K562 (cell line): Measurements from ENCODE around the gene KCNS1. TPM values are rescaled to one million over a fixed set of nuclear protein-coding genes. Genes with fewer than 3 reads are reported as not detected.

ENCODE experiments used
- ATAC-seq: fragments of 200-7000 bp; cut with Tn5 transposase; 3 replicates; pipeline ENCODE4 v1.9.1; 2020; ENCODE audit warnings: moderate library complexity
- BruUV-seq: library from RNA; stranded (reverse); fragments of 400-500 nt; replicated peaks from 2 replicates; lab custom pipeline; 2021; lab: Mats Ljungman, UMichigan
- CTCF ChIA-PET: fragments of 300-600 bp; formaldehyde crosslinking; extraction: SDS; loops from one replicate; lab custom pipeline; 2021; ENCODE audit warnings: low intra/inter-chr PET ratio; lab: Yijun Ruan, JAX
- POLR2A ChIA-PET: fragments of 300-600, 350-650 bp; sonication (Branson Sonifier 250); formaldehyde crosslinking; extraction: SDS; loops from one replicate; lab custom pipeline; 2021; ENCODE audit warnings: antibody characterized with exemption, inconsistent platforms; lab: Yijun Ruan, JAX
- DNase-seq, 4 experiments: peaks; one replicate each; pipeline versions ENCODE4 v3.0.0 to v3.0.0-alpha.2; 2011 to 2018; ENCODE audit warnings: low spot score in 3 of 4, mixed read lengths in 3 of 4; ENCODE audit errors: extremely low read depth in 1 of 4
- FAIRE-seq: peaks from 2 replicates; lab custom pipeline; 2011; peaks lifted over from hg19 to GRCh38; lab: Jason Lieb, UNC
- H2AFZ ChIP-seq: 2 replicates; pipeline ENCODE4 v1.6.0; 2011; ENCODE audit warnings: low read depth, low read length, control low read depth, inconsistent platforms
- H3K27ac ChIP-seq: fragments of 200-600 bp; 3 replicates; pipeline ENCODE4 v1.8.0; 2011; ENCODE audit warnings: low read depth, mild to moderate bottlenecking, control low read depth, inconsistent platforms, low read length, moderate library complexity, mixed read lengths; ENCODE audit errors: extremely low read depth
- H3K27me3 ChIP-seq, 2 experiments: fragments of 300-600 bp in 1 of 2; 2 replicates in 1 of 2; 3 replicates in 1 of 2; pipeline versions ENCODE4 v1.6.0 to v1.8.0; 2011; ENCODE audit warnings: inconsistent platforms in 2 of 2, low read length in 2 of 2, mild to moderate bottlenecking in 1 of 2, mixed read lengths in 1 of 2, moderate library complexity in 1 of 2; ENCODE audit not compliant: control insufficient read depth in 2 of 2, insufficient read depth in 2 of 2
- H3K36me3 ChIP-seq: fragments of 300-600 bp; 3 replicates; pipeline ENCODE4 v1.8.0; 2011; ENCODE audit warnings: mild to moderate bottlenecking, low read length, inconsistent platforms; ENCODE audit not compliant: control insufficient read depth, insufficient read depth
- H3K4me1 ChIP-seq, 2 experiments: fragments of 200-600 bp in 1 of 2; replicated peaks in 1 of 2; 2 replicates in 1 of 2; 3 replicates in 1 of 2; pipeline versions ENCODE4 v1.5.1 to v1.8.0; 2011; ENCODE audit warnings: inconsistent platforms in 2 of 2, low read length in 2 of 2, mild to moderate bottlenecking in 1 of 2, mixed read lengths in 1 of 2, moderate library complexity in 1 of 2; ENCODE audit not compliant: control insufficient read depth in 2 of 2, insufficient read depth in 2 of 2
- H3K4me2 ChIP-seq: 2 replicates; pipeline ENCODE4 v1.6.1; 2011; ENCODE audit warnings: low read length, control low read depth, inconsistent platforms, mixed read lengths; ENCODE audit not compliant: insufficient read depth
- H3K4me3 ChIP-seq: fragments of 200-600 bp; sonication (generic), shearing (Covaris generic); 2 replicates; pipeline ENCODE4 v1.5.1; 2016; ENCODE audit warnings: control low read depth, inconsistent platforms
- H3K79me2 ChIP-seq: fragments of 200-600 bp; 3 replicates; pipeline ENCODE4 v1.8.0; 2011; ENCODE audit warnings: low read length, inconsistent platforms; ENCODE audit not compliant: control insufficient read depth, insufficient read depth
- H3K9ac ChIP-seq, 2 experiments: 2 replicates each; pipeline versions ENCODE4 v1.6.0 to v1.6.1; 2011; ENCODE audit warnings: low read depth in 2 of 2, low read length in 2 of 2, control low read depth in 1 of 2, inconsistent platforms in 1 of 2, mild to moderate bottlenecking in 1 of 2, mixed read lengths in 1 of 2; ENCODE audit not compliant: insufficient read depth in 1 of 2
- H3K9me1 ChIP-seq: one replicate; pipeline ENCODE4 v1.6.0; 2011; ENCODE audit warnings: inconsistent platforms, mild to moderate bottlenecking, low read length, moderate library complexity; ENCODE audit not compliant: control insufficient read depth, insufficient read depth
- H3K9me3 ChIP-seq: replicated peaks from 2 replicates; pipeline ENCODE4 v1.5.1; 2011; ENCODE audit warnings: low read depth, low read length, inconsistent platforms; ENCODE audit not compliant: control insufficient read depth, insufficient read depth
- H4K20me1 ChIP-seq: replicated peaks from 2 replicates; pipeline ENCODE4 v1.6.1; 2011; ENCODE audit warnings: low read length, inconsistent platforms, mixed read lengths; ENCODE audit not compliant: control insufficient read depth, insufficient read depth
- ASH1L ChIP-seq: fragments of 450-650 bp; IDR thresholded peaks from 2 replicates; pipeline ENCODE4 v1.6.1; 2018; ENCODE audit warnings: borderline replicate concordance, mild to moderate bottlenecking, low read depth; ENCODE audit not compliant: partially characterized antibody
- BMI1 ChIP-seq: fragments of 150-350 bp; IDR thresholded peaks from 2 replicates; pipeline ENCODE4 v1.6.1; 2014; ENCODE audit warnings: low read length
- MCM3 ChIP-seq: fragments of 450-650 bp; IDR thresholded peaks from 2 replicates; pipeline ENCODE4 v1.6.1; 2016
- PYGO2 ChIP-seq: fragments of 450-650 bp; IDR thresholded peaks from 2 replicates; pipeline ENCODE4 v1.6.1; 2016; ENCODE audit warnings: mild to moderate bottlenecking, missing genetic modification characterization, moderate library complexity, missing compliant biosample characterization
- SETDB1 ChIP-seq: IDR thresholded peaks from one replicate; pipeline ENCODE4 v1.6.1; 2012; ENCODE audit warnings: low read length, control low read depth, inconsistent platforms
- WGBS: fragments of 100-300 bp; shearing (Covaris generic); methylation state at CpG from one replicate; pipeline ENCODE4 v1.1.6; 2016; ENCODE audit warnings: low coverage, mixed read lengths; ENCODE audit not compliant: insufficient coverage; ENCODE audit errors: missing lambda C conversion rate; 5-methylcytosine and 5-hydroxymethylcytosine counted together
- in situ Hi-C: fragments of 300-500 bp; cut with MboI; formaldehyde crosslinking; loops from 4 replicates; pipeline ENCODE4 v1.15.0; 2018; ENCODE audit warnings: inconsistent platforms, mixed read lengths
- intact Hi-C: fragments of 100-400 bp; cut with micrococcal nuclease; formaldehyde crosslinking; loops from 2 replicates; pipeline ENCODE4 v1.14.2; 2022
- polyA plus RNA-seq, 8 experiments: library from polyadenylated mRNA; depleted of rRNA in 4 of 8; stranded (reverse) in 5 of 8; unstranded in 3 of 8; fragments of >200 nt; fragmentation: Nextera tagmentation in 2 of 8; fragmentation: Illumina TruSeq in 1 of 8; extraction: Ambion mirVana in 2 of 8; extraction: Trizol in 1 of 8; gene quantifications; 2 replicates each; pipeline versions ENCODE4 v1.2.1 to v1.2.3, GENCODE V29; 2011 to 2014; ENCODE audit warnings: inconsistent platforms in 1 of 8, missing spikeins in 1 of 8
- total RNA-seq, 7 experiments: library from RNA; depleted of rRNA in 6 of 7; stranded (reverse); fragments of >200 nt in 6 of 7; fragmentation: Illumina TruSeq in 2 of 7; extraction: Trizol in 2 of 7; gene quantifications; 2 replicates each; pipeline versions ENCODE4 v1.2.1 to v1.2.3, GENCODE V29; 2011 to 2021; ENCODE audit warnings: low replicate concordance in 1 of 7
- TF ChIP-seq, protein P1 (sequence below): fragments of 250-450 bp; sonication (Bioruptor Pico); IDR thresholded peaks from 2 replicates; pipeline ENCODE4 v1.6.1; 2021; ENCODE audit warnings: mild to moderate bottlenecking
- TF ChIP-seq, protein P2 (sequence below): sonication (generic); formaldehyde crosslinking; IDR thresholded peaks from 2 replicates; pipeline ENCODE4 v1.8.1; 2023; ENCODE audit warnings: mild to moderate bottlenecking, missing genetic modification reagents

The KCNS1 gene
- total and polyA plus RNA-seq, 9 of the 15 experiments (the other 6 are each of a cell fraction or from before 2014, with no cell fraction given), result not detected

DNA sequence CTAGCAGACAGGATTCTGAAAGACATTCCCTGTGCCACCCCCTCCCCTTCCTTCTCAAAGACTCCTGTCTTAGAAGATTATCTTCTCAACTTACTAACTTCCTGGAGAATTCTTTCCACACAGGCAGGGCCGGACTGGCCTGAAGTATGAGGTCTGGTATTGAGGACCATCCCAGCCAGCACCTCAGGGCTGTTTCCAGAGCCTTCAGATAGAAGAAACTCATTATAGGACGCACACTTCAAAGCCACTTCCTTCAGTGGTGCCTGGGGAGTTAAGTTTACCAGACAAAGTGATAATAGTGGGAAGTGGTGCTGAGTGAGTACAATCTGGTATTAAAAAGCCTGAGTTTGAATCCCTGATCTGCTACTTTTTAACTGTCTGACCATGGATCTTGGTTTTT, 15.6 kb downstream of the KCNS1 start (continued):
- no peak for TF ChIP-seq SETDB1
- no peak for TF ChIP-seq BMI1
- TF ChIP-seq, protein P1, sequence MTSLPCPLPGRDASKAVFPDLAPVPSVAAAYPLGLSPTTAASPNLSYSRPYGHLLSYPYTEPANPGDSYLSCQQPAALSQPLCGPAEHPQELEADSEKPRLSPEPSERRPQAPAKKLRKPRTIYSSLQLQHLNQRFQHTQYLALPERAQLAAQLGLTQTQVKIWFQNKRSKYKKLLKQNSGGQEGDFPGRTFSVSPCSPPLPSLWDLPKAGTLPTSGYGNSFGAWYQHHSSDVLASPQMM (CRISPR knock-in tag), result no peak
- no peak for TF ChIP-seq ASH1L
- no peak for TF ChIP-seq MCM3

DNA sequence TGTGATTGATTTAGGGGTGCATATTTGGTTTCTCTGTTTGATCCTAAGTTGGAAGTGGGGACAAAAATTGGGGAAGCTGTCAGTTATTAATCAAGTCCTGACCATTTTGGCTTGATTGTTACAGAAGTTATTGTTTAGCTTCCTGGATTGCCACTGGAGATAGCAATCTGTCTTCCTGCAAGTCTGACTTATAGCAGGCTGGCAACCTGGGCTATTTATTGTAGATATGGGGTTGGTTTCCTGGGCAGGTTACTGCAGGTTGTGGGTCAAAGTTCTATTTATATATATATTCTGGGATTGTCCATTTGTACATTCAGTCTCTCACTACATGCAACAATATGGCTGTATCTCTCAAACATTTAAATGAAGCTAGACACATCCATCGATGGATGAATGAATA, 17.8 kb downstream of the KCNS1 start:
- Histone ChIP-seq H3K4me1 (no peaks in the 10 kb centered on the region), H4K20me1 (no peaks in the 10 kb centered on the region), H3K9me3 (no peaks in the 10 kb centered on the region), H3K27ac (no peak overlapping the region), H3K9ac (no peak overlapping the region), H3K27me3 (no peaks in the 10 kb centered on the region), H2AFZ (no peak overlapping the region), H3K4me2 (no peak overlapping the region), H3K36me3 (peaks cover 16% of the 10 kb centered on the region; the same call in 2 of the 3 replicates), H3K79me2 (no peaks in the 10 kb centered on the region), H3K9me1 (no peaks in the 10 kb centered on the region), H3K4me3 (no peak overlapping the region)
- FAIRE-seq (no peak), DNase-seq (no peak), ATAC-seq (no peak)
- TF ChIP-seq, protein P2, sequence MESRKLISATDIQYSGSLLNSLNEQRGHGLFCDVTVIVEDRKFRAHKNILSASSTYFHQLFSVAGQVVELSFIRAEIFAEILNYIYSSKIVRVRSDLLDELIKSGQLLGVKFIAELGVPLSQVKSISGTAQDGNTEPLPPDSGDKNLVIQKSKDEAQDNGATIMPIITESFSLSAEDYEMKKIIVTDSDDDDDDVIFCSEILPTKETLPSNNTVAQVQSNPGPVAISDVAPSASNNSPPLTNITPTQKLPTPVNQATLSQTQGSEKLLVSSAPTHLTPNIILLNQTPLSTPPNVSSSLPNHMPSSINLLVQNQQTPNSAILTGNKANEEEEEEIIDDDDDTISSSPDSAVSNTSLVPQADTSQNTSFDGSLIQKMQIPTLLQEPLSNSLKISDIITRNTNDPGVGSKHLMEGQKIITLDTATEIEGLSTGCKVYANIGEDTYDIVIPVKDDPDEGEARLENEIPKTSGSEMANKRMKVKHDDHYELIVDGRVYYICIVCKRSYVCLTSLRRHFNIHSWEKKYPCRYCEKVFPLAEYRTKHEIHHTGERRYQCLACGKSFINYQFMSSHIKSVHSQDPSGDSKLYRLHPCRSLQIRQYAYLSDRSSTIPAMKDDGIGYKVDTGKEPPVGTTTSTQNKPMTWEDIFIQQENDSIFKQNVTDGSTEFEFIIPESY, result no peak
- TF ChIP-seq PYGO2 (tag), result no peak
- POLR2A ChIA-PET, result no interaction called here
- CTCF ChIA-PET, result no interaction called here
- 80% methylated on average over 1 of the region's 1 CpG for WGBS
- in situ Hi-C loops (no loop called here), intact Hi-C loops (no loop called here)
- no TSS peak for BruUV-seq
